Measurements from ENCODE around the gene CC2D1A.
"Not testable (repeated sequence)": the region's sequence is repeated elsewhere in the genome, so short reads cannot be mapped to it uniquely, and the experiment has no call there.

CC2D1A gene

GRCh38 chr19:13906910-13907309, 909 bp downstream of the CC2D1A start:
- DNase-seq (ENCODE audit: low read depth in 2 of 2), result no peak

GRCh38 chr19:13908674-13909073, 2.7 kb downstream of the CC2D1A start:
- no peak for DNase-seq (ENCODE audit: low read depth in 2 of 2)

- DNase-seq (ENCODE audit: low read depth in 2 of 2), result no peak
Measured at GRCh38 chr19:13909430-13909829, 3.4 kb downstream of the CC2D1A start.

- DNase-seq (ENCODE audit: low read depth in 2 of 2), result no peak
Measured at GRCh38 chr19:13913352-13913751, 7.4 kb downstream of the CC2D1A start.

- DNase-seq (ENCODE audit: low read depth in 2 of 2), result no peak
Measured at GRCh38 chr19:13914777-13915176, 8.8 kb downstream of the CC2D1A start.

GRCh38 chr19:13917888-13918406, 11.9 kb downstream of the CC2D1A start:
- DNase-seq (ENCODE audit: low read depth in 2 of 2), result no peak

GRCh38 chr19:13918726-13919411, 12.9 kb downstream of the CC2D1A start:
- DNase-seq (ENCODE audit: low read depth in 2 of 2), result no peak

GRCh38 chr19:13920524-13920923, 14.5 kb downstream of the CC2D1A start:
- no peak for DNase-seq (ENCODE audit: low read depth in 2 of 2)

- DNase-seq (ENCODE audit: low read depth in 2 of 2), result no peak
Measured at GRCh38 chr19:13920940-13921747, 15.1 kb downstream of the CC2D1A start.

GRCh38 chr19:13922118-13922517, 16.1 kb downstream of the CC2D1A start:
- DNase-seq (ENCODE audit: low read depth in 2 of 2), result not testable (repeated sequence)

GRCh38 chr19:13923194-13923987, 17.4 kb downstream of the CC2D1A start:
- DNase-seq (ENCODE audit: low read depth in 2 of 2), result no peak

- no peak for DNase-seq (ENCODE audit: low read depth in 2 of 2)
Measured at GRCh38 chr19:13926010-13926409, 20.0 kb downstream of the CC2D1A start.

- DNase-seq (ENCODE audit: low read depth in 2 of 2), result no peak
Measured at GRCh38 chr19:13926715-13927114, 20.7 kb downstream of the CC2D1A start.

- DNase-seq (ENCODE audit: low read depth in 2 of 2), result no peak
Measured at GRCh38 chr19:13929340-13929739, 23.3 kb downstream of the CC2D1A start.

GRCh38 chr19:13929956-13930355, 24.0 kb downstream of the CC2D1A start:
- DNase-seq (ENCODE audit: low read depth in 2 of 2), result no peak

GRCh38 chr19:13930402-13930801, 24.4 kb downstream of the CC2D1A start:
- no peak for DNase-seq (ENCODE audit: low read depth in 2 of 2)

GRCh38 chr19:13931391-13932148, 25.6 kb downstream of the CC2D1A start:
- DNase-seq (ENCODE audit: low read depth in 2 of 2), result no peak

- no peak for DNase-seq (ENCODE audit: low read depth in 2 of 2)
Measured at GRCh38 chr19:13932149-13932637, 26.2 kb downstream of the CC2D1A start.

- no peak for DNase-seq (ENCODE audit: low read depth in 2 of 2)
Measured at GRCh38 chr19:13932911-13933393, 27.0 kb downstream of the CC2D1A start.

GRCh38 chr19:13934785-13935109, 28.7 kb downstream of the CC2D1A start:
- no peak for DNase-seq (ENCODE audit: low read depth in 2 of 2)
